ENCODE measurements around the gene WDFY2. TPM values are rescaled to one million over a fixed set of nuclear protein-coding genes. Genes with fewer than 3 reads are reported as not detected.

WDFY2 gene
- total RNA-seq, 4 donors from 2014 or later, result 17.6 to 36.4 (median 22.0) TPM

GRCh38 chr13:51793570-51794271 is 209.5 kb downstream of the WDFY2 start:
- TF ChIP-seq CTCF (IDR thresholded peaks at IDR 0.05; ENCODE audit: low read depth), result no peak

GRCh38 chr13:51794964-51795363 is 210.7 kb downstream of the WDFY2 start:
- no peak for TF ChIP-seq CTCF (IDR thresholded peaks at IDR 0.05; ENCODE audit: low read depth)

- no peak for TF ChIP-seq CTCF (IDR thresholded peaks at IDR 0.05; ENCODE audit: low read depth)
These were observed 211.2 kb downstream of the WDFY2 start for GRCh38 chr13:51795419-51795818.

- TF ChIP-seq CTCF (IDR thresholded peaks at IDR 0.05; ENCODE audit: low read depth), result no peak
These were observed 212.3 kb downstream of the WDFY2 start for GRCh38 chr13:51796546-51796945.

- TF ChIP-seq CTCF (IDR thresholded peaks at IDR 0.05; ENCODE audit: low read depth), result no peak
These were observed 213.6 kb downstream of the WDFY2 start for GRCh38 chr13:51797664-51798488.

GRCh38 chr13:51799261-51799660 is 215.0 kb downstream of the WDFY2 start:
- TF ChIP-seq CTCF (IDR thresholded peaks at IDR 0.05; ENCODE audit: low read depth), result no peak

- TF ChIP-seq CTCF (IDR thresholded peaks at IDR 0.05; ENCODE audit: low read depth), result no peak
These were observed 216.2 kb downstream of the WDFY2 start for GRCh38 chr13:51800486-51800885.

All from subcutaneous adipose tissue (tissue), 4 donors.